Right cardiac atrium (tissue), 5 donors: ENCODE measurements around the gene NES. TPM values are rescaled to one million over a fixed set of nuclear protein-coding genes. Genes with fewer than 3 reads are reported as not detected.

Experiments used
- ATAC-seq, 2 donors: fragments of 200-7000 bp; cut with Tn5 transposase; one replicate each; pipeline versions ENCODE4 v1.8.0 to v1.9.1; 2020; ENCODE audit warnings: moderate library complexity in 2 of 2, mild to moderate bottlenecking in 1 of 2
- DNase-seq, 3 donors: peaks; one replicate each; pipeline ENCODE4 v3.0.0-alpha.2; 2020
- H3K27ac ChIP-seq: one replicate; pipeline ENCODE4 v1.5.1; 2013; ENCODE audit warnings: mild to moderate bottlenecking, low read length, control low read depth, moderate library complexity
- H3K27me3 ChIP-seq: one replicate; pipeline ENCODE4 v1.6.1; 2013; ENCODE audit not compliant: control insufficient read depth, insufficient read depth
- H3K4me1 ChIP-seq: one replicate; pipeline ENCODE4 v1.6.1; 2013; ENCODE audit warnings: low read length; ENCODE audit not compliant: control insufficient read depth, insufficient read depth
- H3K4me3 ChIP-seq: one replicate; pipeline ENCODE4 v1.5.1; 2013; ENCODE audit warnings: low read length, control low read depth
- H3K9me3 ChIP-seq: one replicate; pipeline ENCODE4 v1.6.1; 2013; ENCODE audit warnings: low read length; ENCODE audit not compliant: control insufficient read depth
- WGBS: extraction: QIAGEN DNeasy Blood & Tissue Kit; methylation state at CpG from one replicate; pipeline ENCODE4 v1.1.7; 2013; 5-methylcytosine and 5-hydroxymethylcytosine counted together
- intact Hi-C, 4 donors: fragments of 100-400 bp; cut with DNase I; formaldehyde crosslinking; loops; one replicate each; pipeline versions ENCODE4 v1.11.0 to v1.14.0; 2022 to 2023
- polyA plus RNA-seq: library from polyadenylated mRNA; stranded (reverse); fragments of 200-250 nt; gene quantifications from one replicate; pipeline ENCODE4 v1.2.3, GENCODE V29; 2013
- total RNA-seq, 4 donors: library from RNA; stranded (reverse); fragmentation: NEBNext Ultra II Directional; extraction: Animal tissue kit (Norgen Biotek cat#: 25700); gene quantifications; one replicate each; pipeline ENCODE4 v1.2.1, GENCODE V29; 2021
- donor health status: healthy with polysubstance abuse.
- donor health status: DM: no; HTN: yes; CAD: no.
- donor health status: DM: no; HTN: no; CAD: no.
- donor health status: DM: no; HTN: yes; CAD: no; lungs with severe emphysema.
- donor health status: DM: yes; HTN: yes; CAD: no.

Gene NES
- total and polyA plus RNA-seq, 5 donors, result 146 to 282 (median 189) TPM

DNA sequence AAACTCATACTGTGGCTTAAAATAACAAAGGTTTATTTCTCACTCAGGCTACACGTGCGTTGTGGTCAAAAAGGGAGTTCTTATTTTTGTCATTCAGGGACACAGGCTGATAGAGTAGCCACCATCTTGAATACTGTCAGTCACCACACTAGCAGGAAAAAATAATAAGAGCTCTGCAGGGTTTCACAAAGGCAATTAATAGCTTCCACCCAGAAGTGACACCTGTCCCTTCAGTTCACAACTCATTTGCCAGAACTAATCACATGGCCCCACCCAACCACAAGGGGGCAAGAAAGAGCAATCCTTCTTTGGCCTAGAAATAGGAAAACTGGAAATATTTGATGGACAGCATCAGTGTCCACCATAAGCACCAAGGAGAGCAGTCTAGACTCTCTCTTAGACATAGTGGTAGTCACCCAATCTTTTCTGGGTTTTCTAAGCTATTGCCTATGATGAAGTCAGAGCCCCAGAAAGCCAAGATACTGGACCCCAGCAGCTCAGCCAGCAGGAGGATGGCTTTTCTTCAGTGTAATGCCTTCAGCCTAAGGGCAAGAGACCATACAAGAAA lies 49.8 kb downstream of the NES start:
- Histone ChIP-seq H3K27ac (no peak overlapping the region), H3K4me1 (no peaks in the 10 kb centered on the region), H3K9me3 (no peaks in the 10 kb centered on the region), H3K27me3 (no peaks in the 10 kb centered on the region), H3K4me3 (no peak overlapping the region)
- intact Hi-C loops, result loop anchor here in 1 of 4 donors (2.0 kb wide), 1 partner anchor 29 kb away; no protein-coding TSS in a partner anchor
- no peak for ATAC-seq
- DNase-seq, result no peak
- 73% methylated on average over 2 of the region's 2 CpGs for WGBS

DNA sequence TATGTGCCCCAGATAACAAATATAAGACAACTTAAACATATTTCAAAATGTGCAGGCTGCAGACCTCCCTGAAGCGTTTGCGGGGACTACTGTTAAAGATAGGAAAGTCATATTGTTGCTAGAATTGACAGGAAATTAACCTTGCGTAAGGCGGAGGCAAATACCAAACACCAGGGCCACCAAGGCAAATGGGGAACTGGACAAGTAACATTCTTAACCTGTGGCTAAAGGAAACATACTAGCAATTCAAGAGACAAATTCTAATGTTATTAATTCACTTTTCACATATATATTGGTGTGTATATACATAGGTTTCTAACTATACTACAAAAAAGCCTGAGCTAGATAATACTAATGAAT lies 51.1 kb downstream of the NES start:
- Histone ChIP-seq H3K27me3 (no peaks in the 10 kb centered on the region), H3K9me3 (no peaks in the 10 kb centered on the region), H3K4me3 (peak overlapping the region; percentile 2), H3K4me1 (no peaks in the 10 kb centered on the region), H3K27ac (no peak overlapping the region)
- intact Hi-C loops, result loop anchor here in 1 of 4 donors (2.0 kb wide), 1 partner anchor 31 kb away; no protein-coding TSS in a partner anchor
- no peak for ATAC-seq
- WGBS, result 40% methylated on average over 4 of the region's 4 CpGs
- no peak for DNase-seq

DNA sequence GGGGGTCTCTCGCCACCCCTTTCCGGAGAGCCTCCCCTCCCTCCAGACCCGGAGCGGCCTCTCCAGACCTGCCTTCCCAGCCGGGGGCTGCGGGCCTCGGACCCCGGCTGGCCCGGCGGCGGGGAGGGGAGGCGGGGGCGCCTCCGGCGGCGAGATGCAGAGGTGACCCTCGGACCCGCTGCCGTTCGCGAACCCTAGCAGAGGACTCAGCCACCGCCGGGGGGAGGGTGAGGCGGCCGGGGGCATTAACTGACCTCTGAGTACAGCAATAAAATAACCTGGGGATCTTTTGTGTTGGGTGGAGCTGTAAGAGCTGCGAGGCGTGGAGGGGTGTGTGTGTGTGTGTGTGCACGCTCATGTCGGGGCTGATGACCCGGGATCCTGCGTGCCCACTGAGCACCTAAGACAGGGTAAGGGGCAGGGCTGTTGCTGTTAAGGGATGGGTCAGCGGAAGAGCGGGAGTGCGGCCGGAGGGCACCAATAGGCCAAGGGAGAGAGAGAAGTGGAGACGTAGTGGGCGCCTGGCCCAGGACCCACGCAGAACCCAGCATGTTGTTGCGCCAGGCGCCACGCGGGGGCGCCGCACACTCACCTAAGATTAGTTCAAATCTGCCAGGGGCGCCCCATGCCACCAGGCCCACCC lies 51.6 kb downstream of the NES start:
- Histone ChIP-seq H3K27ac (no peak overlapping the region), H3K4me3 (peak overlapping the region; percentile 30), H3K27me3 (no peaks in the 10 kb centered on the region), H3K4me1 (no peaks in the 10 kb centered on the region), H3K9me3 (no peaks in the 10 kb centered on the region)
- intact Hi-C loops, result loop anchor here in 2 of 4 donors (2.0 kb wide), 1 partner anchor 31 kb away; no protein-coding TSS in a partner anchor
- peak; percentile 48 to 59 for ATAC-seq
- whole genome bisulfite sequencing, result under 1% methylated on average over 45 of the region's 45 CpGs
- DNase-seq, result peak; percentile 53 to 84 (median 81)

DNA sequence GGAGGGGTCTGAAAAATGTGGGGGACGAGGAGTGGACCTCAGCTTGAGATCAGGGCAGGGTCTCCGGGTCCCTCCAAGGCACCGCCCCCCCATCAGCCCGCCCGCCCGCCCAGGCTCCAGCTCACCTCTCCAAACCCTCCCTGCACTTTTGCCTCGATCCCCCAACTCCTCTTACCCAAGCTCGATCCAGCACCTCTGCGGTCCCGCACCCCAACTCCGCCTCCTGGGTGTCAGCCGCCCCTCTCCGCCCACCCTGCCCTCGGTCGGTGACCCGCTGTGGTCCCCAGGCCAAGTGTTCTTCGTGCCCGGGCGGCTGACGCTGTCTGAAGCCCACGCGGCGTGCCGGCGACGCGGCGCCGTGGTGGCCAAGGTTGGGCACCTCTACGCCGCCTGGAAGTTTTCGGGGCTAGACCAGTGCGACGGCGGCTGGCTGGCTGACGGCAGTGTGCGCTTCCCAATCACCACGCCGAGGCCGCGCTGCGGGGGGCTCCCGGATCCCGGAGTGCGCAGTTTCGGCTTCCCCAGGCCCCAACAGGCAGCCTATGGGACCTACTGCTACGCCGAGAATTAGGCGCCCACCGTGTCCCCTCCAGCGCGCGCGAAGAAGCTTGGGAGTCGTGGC lies 52.3 kb downstream of the NES start:
- Histone ChIP-seq H3K27ac (no peak overlapping the region), H3K27me3 (no peaks in the 10 kb centered on the region), H3K9me3 (no peaks in the 10 kb centered on the region), H3K4me3 (peak overlapping the region; percentile 43), H3K4me1 (no peaks in the 10 kb centered on the region)
- 1% methylated on average over 55 of the region's 55 CpGs for WGBS
- ATAC-seq, result peak; percentile 28 to 32
- intact Hi-C loops, result loop anchor here in 2 of 4 donors (2.0 to 5.0 kb wide), 2 partner anchors 32 kb away; no protein-coding TSS in a partner anchor
- DNase-seq, result no peak

DNA sequence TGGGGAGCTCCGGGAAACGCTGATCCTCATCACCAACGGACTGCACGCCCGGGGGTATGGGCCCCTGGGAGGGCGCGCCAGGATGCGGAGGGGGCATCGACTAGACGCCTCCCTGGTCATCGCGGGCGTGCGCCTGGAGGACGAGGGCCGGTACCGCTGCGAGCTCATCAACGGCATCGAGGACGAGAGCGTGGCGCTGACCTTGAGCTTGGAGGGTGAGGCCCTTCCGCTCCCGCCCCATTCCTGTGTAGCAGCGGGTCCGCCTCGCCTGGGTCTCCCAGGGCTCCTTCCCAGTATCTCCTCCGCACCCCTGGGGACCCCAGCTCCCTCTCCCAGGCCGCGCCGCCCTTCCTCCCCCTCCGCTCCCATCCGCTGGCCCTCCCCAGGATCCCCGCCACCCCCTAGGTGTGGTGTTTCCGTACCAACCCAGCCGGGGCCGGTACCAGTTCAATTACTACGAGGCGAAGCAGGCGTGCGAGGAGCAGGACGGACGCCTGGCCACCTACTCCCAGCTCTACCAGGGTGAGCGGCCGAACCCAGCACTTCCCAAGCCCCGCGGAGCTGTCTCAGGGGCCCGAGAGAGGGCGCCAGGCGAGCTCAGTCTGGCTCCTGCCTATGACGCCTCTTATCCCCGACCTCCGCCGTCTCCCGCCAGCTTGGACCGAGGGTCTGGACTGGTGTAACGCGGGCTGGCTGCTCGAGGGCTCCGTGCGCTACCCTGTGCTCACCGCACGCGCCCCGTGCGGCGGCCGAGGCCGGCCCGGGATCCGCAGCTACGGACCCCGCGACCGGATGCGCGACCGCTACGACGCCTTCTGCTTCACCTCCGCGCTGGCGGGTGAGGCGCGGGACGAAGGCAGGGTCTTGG lies 53.0 kb downstream of the NES start:
- Histone ChIP-seq H3K9me3 (no peaks in the 10 kb centered on the region), H3K4me1 (no peaks in the 10 kb centered on the region), H3K27me3 (no peaks in the 10 kb centered on the region), H3K27ac (no peak overlapping the region), H3K4me3 (peak overlapping the region; percentile 43)
- 1% methylated on average over 87 of the region's 87 CpGs for WGBS
- DNase-seq (peak; percentile 60 to 80 (median 79)), ATAC-seq (peak; percentile 69 to 73)
- intact Hi-C loops, result loop anchor here in 2 of 4 donors (2.0 to 5.0 kb wide), 2 partner anchors 33 kb away; no protein-coding TSS in a partner anchor

DNA sequence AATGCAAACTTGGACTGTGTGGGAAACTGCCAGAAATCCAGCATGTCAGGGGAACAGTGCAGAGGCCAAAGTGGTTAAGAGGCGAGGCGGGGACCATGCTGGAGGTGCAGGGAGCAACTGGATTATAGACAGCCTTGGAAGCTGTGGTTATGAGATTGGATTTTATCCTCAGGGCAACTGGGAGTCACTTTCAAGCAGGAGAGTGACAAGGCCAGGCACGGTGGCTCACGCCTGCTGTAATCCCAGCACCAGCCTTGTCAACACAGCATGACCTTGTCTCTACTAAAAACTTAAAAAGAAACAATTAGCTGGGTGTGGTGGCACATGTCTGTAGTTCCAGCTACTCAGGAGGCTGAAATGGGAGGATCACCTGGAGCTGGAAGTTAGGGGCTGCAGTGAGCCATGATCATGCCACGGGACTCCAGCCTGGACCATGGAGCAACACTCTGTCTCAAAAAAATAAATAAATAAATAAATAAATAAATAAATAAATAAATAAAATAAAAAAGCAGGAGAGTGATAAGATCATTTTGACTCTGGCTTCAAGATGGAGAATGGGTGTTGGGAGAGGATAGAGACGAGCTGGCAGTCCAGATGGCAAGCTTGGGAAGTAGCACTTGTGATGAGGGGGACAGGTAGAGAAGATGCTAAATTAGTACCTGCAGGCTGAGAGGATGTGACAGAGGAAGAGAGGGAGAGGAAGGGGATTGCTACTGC lies 54.5 kb downstream of the NES start:
- intact Hi-C loops, result loop anchor here in 1 of 4 donors (5.0 kb wide), 1 partner anchor 35 kb away; no protein-coding TSS in a partner anchor
- Histone ChIP-seq H3K27me3 (no peaks in the 10 kb centered on the region), H3K4me3 (no peak overlapping the region), H3K4me1 (no peaks in the 10 kb centered on the region), H3K27ac (no peak overlapping the region), H3K9me3 (no peaks in the 10 kb centered on the region)
- WGBS, result 86% methylated on average over 6 of the region's 6 CpGs
- no peak for DNase-seq
- ATAC-seq, result no peak

DNA sequence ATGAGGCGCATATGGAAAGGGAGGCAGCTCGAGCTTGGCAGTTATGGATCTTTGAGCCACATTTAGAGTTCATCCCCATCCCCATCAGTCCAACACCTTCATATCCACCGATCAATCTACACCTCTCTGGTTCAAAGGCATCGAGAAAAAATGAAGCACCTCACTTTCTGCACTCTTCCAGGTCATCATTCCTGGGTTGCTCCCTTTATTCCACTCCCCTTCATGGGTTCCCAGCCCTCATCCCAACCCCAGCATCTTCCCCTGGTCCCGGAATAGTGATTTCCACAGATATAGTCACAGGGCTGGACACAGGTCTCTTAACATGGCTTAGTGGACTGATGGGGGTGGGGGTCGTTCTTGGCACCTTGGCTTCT lies 57.6 kb downstream of the NES start:
- Histone ChIP-seq H3K4me1 (peaks cover 4% of the 10 kb centered on the region), H3K27me3 (no peaks in the 10 kb centered on the region), H3K9me3 (no peaks in the 10 kb centered on the region), H3K27ac (no peak overlapping the region), H3K4me3 (no peak overlapping the region)
- intact Hi-C loops, result loop anchor here in 1 of 4 donors (10.0 kb wide), 1 partner anchor 235 kb away; no protein-coding TSS in a partner anchor
- DNase-seq (no peak), ATAC-seq (no peak)
- WGBS, result 35% methylated on average over 6 of the region's 6 CpGs

DNA sequence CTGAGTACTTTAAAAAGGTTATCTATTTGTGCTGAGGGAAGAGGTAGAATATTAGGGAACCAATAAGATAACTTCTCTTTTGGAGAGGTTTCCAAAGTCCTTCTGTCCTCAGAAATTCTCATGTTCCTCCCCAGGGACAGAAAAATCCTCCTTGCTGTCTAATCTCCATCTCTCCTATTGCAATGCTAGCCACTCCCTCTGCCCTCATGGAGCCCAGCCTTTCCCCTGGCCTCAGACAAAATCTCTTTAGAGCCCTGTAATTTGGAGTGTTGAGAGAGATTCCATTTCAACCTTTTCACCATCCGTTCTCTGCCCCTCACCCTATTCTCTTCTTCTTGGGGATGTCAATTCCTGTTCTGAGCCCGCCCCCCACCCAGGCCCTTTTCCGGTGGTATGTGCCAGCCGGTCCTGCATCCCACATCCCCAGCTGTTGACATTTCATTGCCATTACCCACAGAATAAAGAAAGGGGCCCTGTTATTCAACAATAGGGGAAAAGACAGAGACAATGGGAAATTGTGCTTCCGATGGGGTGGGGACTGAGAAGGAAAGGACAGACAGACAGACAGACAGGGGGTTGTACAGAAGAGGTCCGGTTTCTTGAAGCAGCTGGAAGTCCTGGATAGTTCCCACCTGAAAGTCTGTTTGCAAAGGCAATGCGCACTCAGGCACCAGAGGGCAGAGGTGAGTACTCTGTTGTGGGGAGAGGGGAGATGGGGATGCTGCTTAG lies 58.2 kb downstream of the NES start, which contains the start of gene HAPLN2:
Gene HAPLN2, plus strand, starts transcription at position 563 of the 729 bp plus-strand sequence. CDS start 4,076 bp downstream, outside the sequence.
- Histone ChIP-seq H3K27me3 (no peaks in the 10 kb centered on the region), H3K27ac (no peak within 1 kb of the TSS)
- no peak for DNase-seq

More for the DNA sequence above, 58.2 kb downstream of the NES start, which contains the start of gene HAPLN2:
- H3K4me3 ChIP-seq, result no peak within 1 kb of the TSS
- intact Hi-C loops, result loop anchor here in 1 of 4 donors (10.0 kb wide), 1 partner anchor 234 kb away; no protein-coding TSS in a partner anchor
- H3K9me3 ChIP-seq, result no peaks in the 10 kb centered on the region
- peaks cover 4% of the 10 kb centered on the region for H3K4me1 ChIP-seq
- no peak for ATAC-seq
- 12% methylated on average over 7 of the region's 7 CpGs for WGBS
